ENCODE data around the gene NRG4. TPM values are rescaled to one million over a fixed set of nuclear protein-coding genes. Genes with fewer than 3 reads are reported as not detected.
"Not testable (repeated sequence)": the region's sequence is repeated elsewhere in the genome, so short reads cannot be mapped to it uniquely, and the experiment has no call there.

The NRG4 gene
- total RNA-seq, 2 donors from 2014 or later: 0.29 TPM; not detected in 1

DNA sequence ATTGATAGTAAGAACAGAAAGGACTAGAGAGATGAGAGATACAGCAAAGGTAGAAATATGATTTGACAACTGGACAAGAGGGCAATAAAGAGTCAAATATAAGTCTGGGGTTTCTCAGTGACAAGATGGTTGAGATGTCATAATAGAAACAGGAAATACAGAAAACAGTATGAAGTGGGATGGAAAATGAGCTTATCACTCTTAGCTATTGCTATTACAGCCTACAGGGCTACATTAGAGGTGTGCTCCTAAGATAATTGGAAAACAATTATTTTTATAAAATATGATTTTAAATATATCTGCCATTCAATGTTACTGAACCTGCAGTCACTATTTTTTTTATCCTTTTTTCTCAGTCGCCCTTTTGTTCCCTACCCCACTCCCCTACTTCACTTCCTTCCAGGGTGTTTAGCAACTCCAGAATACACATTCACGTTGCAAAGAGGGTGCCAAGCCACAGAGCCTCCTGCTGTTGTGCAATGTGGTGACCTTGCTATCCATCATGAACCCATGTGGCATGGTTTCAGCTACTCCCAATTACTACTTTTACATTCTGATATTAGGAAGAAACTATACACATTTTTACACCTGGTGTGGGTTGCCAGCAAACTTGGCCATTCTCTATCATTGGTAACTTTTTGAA is 6.0 kb downstream of the NRG4 start:
- no peak for DNase-seq

DNA sequence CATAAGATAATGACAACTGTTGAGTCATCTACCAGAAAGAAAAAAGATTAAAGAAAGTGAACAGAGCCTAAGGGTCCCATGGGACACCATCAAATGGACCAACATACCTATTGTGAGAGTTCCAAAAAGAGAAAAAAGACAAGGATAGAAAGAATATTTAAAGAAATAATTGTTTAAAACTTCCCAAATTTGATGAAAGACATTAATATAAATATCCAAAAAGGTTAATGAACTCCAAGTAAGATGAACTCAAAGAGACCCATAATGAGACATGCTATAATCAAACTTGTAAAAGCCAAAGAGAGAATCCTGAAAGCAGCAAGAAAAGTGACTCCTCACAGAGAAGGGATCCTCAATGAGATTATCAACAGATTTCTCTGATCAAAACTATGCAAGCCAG is 8.9 kb downstream of the NRG4 start:
- DNase-seq (no peak), ATAC-seq (no peak)
- intact Hi-C loops (cut with DNase I): no loop called here

More for the DNA sequence above, 6.0 kb downstream of the NRG4 start:
- intact Hi-C loops (cut with DNase I): no loop called here
- peak in 1 of 2 donors; percentile 61 for ATAC-seq

DNA sequence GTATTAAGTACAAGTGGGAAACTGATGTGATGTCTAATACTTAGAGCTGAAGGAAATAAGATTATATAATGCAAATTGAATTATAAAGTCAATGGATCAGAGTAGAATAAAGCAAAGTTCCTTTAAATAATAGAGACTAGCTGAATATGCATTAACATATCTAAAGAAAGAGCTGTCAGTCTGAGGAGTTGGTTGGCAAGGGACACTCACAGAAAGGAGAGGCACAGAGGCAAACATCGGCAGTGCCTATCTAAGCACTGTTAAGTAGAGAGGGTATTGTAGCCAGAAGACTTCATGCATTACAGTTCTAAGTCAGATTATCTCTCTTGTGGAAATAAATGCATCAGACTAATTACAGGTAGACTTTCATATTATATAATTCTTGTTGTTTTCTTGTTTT is 16.6 kb downstream of the NRG4 start:
- DNase-seq (no peak), ATAC-seq (no peak)
- intact Hi-C loops (cut with DNase I): no loop called here

DNA sequence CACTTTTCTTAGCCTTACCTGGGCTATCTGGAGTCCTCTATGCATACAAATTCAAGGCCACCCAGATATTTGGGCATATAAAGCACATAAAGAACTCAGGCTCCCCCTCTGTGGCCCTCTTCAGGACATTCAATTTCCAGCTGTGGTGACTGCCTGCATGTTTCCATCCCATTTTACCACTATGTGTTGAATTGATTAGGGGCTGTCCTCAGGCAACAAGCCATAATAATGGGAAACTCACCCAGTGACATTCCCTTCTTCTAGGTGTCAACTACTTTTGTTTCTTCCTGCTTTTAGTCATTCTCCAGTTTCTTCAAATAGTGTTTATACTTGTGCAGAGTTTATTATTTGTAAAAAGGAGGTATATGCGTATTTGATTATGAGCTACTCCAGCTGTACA is 18.0 kb downstream of the NRG4 start:
- no peak for DNase-seq
- intact Hi-C loops (cut with DNase I): no loop called here
- no peak for ATAC-seq

DNA sequence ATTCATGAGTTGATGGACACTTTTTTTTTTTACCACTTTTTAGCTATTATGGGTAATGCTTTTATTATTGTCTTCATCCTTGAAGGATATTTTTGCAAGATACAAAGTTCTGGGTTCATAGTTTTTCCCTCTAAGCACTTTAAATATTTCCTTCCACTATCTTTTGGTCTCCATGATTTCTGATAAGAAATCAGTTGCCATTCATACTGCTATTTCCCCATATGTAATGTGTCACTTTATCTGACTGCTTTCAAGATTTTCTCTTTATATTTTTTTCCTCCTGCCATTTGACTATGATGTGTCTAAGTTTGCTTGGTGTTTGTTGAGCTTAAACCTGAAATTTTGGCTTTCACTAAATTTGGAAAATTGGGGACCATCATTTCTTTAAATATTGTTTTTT is 19.3 kb downstream of the NRG4 start:
- DNase-seq (no peak), ATAC-seq (no peak)
- intact Hi-C loops (cut with DNase I): no loop called here

DNA sequence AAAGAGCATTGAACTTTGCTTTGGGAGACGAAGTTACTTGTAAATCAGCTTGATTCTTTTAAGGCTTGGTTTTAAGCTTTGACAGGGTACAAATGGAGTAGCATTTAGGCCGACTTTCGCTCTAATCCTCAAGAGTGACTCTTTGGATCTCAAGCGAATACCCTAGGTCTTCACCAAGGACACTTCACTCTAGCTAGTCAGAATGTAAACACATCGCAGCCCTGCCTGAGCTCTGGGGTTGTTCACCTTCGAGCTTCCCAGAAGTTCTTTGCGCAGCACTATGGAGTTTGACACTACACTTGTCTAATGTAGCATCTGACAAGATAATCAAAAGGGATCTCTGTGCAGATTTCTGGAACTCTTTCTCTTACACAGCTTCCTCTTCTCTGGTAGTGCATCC is 22.3 kb downstream of the NRG4 start:
- intact Hi-C loops (cut with DNase I): no loop called here
- ATAC-seq (no peak), DNase-seq (no peak)

DNA sequence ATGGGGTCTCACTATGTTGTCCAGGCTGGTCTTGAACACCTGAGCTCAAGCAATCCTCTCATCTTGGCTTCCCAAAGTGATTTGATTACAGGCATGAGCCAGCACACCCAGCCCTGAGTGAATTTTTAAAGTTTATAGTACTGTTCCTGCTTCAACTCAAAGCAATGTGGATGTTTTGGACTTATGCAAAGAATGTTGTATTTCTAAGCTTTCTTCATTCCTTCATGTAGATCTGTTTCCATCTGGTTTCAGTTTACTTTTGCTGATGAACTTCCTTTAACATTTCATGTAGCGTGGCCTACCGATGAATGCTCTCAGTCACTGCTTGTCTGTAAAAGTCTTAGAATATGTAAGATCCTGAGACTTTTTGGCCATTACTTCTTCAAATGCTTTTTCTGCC is 23.2 kb downstream of the NRG4 start:
- ATAC-seq: no peak
- intact Hi-C loops (cut with DNase I): no loop called here
- DNase-seq: no peak

DNA sequence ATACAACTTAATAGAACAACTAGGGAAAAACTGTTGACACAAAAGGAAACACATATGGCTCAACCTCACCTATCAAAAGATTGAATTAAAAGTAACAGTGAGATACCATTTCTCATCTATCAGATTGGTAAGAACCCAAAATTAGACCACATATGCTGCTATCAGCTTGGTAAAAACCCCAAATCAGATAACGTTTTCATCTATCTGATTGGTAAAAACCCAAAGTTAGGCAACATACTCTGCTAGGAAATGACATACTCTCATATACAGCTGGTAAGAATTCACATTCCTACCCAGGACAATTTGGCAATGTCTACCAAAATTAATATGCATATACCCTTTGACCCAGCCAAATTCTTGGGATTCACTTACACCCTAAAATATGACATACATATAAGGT is 26.3 kb downstream of the NRG4 start:
- ATAC-seq (no peak), DNase-seq (no peak)
- intact Hi-C loops (cut with DNase I): no loop called here

DNA sequence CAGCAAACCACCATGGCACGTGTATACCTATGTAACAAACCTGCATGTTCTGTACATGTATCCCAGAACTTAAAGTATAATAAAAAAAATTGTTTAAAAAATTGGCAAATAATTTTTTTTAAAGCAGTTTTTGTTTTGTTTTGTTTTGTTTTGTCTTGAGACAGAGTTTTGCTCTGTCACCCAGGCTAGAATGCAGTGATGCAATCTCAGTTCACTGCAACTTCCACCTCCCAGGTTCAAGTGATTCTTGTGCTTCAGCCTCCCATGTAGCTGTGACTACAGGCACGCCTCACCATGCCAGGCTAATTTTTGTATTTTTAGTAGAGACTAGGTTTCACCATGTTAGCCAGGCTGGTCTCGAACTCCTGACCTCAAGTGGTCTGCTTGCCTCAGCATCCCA is 27.5 kb downstream of the NRG4 start:
- intact Hi-C loops (cut with DNase I); DNase-seq; ATAC-seq: not testable (repeated sequence)

DNA sequence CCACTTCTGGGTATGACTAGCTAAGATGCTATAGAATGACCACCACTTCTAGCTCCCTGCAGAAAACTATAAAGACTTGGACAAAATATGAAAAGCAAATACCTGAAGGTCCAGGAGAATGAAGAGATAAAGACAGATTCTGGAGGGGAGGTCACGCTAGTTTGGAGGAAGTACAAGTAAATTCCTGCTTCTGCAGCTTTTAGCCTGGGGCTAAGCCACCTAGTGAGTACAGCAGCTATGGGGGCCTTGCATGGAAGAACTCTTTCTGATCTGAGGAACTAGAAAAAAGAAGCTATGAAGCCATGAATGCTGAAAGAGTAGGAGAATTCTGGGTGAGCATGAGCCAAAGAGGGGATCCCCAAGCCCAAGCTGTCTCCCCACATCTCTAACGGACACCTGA is 29.8 kb downstream of the NRG4 start:
- intact Hi-C loops (cut with DNase I): no loop called here
- DNase-seq: no peak
- ATAC-seq: no peak

DNA sequence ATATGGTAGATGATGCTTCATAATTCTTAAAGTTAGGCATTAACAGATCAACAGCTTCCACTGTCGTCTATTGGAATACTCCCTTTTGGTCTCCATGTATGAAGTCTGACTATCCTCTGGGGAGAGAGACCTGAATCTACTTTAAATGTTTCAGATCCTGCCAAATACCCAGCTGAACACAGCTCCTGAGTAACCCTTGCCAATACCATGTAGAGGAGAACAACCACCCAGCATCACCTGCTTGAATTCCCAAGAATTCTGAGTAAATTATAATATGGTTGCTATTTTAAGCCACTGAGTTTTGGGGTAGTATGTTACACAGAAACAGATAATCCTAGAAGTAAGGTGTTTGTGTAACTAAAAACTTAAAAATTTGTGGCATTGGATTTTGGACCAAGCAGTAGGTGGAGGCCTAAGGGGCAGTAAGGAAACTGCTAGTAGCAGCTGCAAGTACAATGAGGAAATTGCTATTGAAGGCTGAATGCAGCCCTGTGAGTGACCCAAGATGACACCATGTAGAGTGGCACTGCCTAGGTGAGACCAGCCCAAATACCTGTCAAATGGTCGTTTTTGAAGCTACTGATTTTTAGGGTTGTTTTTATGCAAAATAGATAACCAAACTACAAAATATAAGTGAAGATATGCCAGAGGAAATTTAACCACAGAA is 30.9 kb downstream of the NRG4 start:
- intact Hi-C loops (cut with DNase I): no loop called here
- ATAC-seq (no peak), DNase-seq (no peak)

DNA sequence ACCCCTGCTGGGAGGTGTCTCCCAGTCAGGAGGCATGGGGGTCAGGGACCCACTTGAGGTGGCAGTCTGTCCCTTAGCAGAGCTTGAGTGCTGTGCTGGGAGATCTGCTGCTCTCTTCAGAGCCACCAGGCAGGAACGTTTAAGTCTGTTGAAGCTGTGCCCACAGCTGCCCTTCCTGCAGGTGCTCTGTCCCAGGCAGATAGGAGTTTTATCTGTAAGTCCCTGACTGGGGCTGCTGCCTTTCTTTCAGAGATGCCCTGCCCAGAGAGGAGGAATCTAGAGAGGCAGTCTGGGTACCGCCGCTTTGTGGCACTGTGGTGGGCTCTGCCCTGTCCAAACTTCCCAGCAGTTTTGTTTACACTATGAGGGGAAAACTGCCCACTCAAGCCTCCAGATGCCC is 35.5 kb downstream of the NRG4 start:
- DNase-seq; ATAC-seq; intact Hi-C loops (cut with DNase I): not testable (repeated sequence)

DNA sequence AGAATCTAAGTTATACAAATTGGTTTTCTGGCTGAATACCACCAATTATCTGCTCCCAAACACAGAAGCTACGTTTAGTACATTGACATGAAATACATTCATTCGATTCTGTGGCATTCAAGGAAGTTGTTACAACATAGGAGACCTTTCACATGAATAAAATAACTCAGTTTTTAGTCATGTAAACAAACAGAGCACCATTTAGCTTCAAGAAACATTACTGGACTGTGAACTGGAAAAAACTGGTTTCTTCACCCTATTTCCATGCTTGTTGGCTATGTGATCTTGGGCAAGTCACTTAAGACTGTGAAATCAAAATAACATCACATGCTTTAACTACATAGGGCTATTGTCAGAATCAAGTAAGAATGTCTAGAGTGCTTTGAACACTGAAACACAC is 46.2 kb downstream of the NRG4 start:
- no peak for ATAC-seq
- intact Hi-C loops (cut with DNase I): no loop called here
- no peak for DNase-seq

DNA sequence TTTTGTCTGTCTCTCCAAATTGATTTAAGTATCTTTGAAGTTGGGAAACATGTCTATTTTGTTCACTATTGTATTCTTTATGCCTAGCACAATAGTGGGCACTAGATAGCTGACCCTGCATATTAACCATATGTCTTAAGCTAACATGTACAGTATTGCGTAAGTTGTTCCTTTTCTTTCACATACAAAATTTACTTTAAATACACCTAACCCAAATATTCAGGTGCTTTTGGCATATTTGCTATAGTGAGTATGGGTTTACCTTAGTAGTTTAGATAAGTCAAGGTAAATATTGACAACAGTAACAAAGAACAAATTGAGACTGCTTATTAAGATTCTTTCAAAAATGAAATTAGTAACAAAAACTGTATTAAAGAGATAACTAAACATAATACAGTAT is 50.9 kb downstream of the NRG4 start:
- no peak for ATAC-seq
- intact Hi-C loops (cut with DNase I): no loop called here
- no peak for DNase-seq

DNA sequence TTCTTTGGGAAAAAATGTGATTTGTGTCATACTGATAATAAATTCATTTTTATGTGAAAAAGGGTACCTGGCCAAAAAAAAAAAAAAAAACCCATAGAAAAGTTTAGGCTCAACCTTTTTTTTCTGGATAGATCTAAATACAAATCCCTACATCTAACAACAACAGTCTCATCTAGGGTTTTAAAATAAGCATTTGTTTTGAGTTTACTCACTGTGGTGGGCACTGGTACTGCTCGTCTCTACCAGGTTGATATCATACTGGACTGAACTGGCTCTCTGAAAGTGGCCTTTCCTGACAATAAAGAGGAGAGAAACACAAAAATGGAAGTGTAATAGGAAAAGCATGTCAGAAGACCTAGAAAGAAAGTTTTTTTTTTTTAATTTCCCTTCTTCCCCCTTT is 56.5 kb downstream of the NRG4 start:
- intact Hi-C loops (cut with DNase I): no loop called here
- no peak for ATAC-seq

DNA sequence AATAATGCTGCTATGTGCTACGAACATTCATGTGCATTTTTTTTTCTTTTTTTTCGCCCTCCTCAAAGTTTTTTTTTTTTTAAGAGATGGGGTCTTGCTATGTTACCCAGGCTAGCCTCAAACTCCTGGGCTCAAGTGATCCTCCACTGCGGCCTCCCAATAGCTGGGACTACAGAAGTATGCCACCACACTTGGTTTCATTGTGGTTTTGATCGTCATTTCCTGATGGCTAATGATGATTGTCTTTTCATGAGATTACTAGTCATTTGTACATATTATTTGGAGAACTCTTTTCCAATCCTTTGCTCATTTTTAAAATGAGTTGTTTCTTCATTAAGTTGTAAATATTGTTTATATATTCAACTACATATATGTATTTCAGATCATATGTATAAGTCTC is 59.7 kb downstream of the NRG4 start:
- no peak for ATAC-seq
- no peak for DNase-seq
- intact Hi-C loops (cut with DNase I): no loop called here

More for the DNA sequence above, 56.5 kb downstream of the NRG4 start:
- no peak for DNase-seq

DNA sequence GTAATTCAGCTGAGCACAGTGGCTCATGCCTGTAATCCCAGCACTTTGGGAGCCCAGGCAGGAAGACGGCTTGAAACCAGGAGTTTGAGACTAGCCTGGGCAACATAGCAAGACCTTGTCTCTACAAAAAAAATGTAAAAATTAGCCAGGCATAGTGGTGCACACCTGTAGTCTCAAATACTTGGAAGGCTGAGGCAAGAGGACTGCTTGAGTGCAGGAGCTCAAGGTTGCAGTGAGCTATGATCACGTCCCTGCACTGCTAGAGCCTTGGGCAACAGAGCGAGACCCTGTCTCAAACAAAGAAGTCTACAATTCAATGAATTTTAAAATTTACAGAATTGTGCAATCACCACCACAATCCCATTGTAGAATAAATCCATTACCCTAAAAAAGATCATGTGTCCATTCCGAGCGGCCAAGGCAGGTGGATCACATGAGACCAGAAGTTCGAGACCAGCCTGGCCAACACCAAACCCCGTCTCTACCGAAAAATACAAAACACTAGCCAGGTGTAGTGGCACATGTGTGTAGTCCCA is 63.4 kb downstream of the NRG4 start:
- intact Hi-C loops (cut with DNase I): no loop called here
- ATAC-seq (no peak), DNase-seq (no peak)

DNA sequence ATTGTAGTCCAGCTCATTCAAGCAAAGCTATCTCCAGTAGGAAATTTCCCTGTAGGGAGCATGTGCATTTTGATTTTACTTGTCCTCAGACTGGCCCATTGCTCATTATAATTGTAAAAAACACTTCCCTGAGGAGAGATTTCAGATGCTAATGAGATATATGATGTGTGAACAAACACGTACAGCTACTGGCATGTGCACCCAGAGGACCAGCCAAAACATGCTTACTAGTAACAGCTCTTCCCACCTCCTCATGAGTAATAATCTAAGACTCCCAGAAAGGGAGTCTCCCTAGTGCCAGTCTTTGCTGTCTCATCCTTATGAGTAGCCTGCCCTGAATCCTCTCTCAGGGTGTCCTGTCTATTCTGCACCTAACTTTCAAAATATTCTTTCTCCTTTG is 65.1 kb downstream of the NRG4 start:
- intact Hi-C loops (cut with DNase I): no loop called here
- DNase-seq: no peak
- peak in 1 of 2 donors; percentile 94 for ATAC-seq

DNA sequence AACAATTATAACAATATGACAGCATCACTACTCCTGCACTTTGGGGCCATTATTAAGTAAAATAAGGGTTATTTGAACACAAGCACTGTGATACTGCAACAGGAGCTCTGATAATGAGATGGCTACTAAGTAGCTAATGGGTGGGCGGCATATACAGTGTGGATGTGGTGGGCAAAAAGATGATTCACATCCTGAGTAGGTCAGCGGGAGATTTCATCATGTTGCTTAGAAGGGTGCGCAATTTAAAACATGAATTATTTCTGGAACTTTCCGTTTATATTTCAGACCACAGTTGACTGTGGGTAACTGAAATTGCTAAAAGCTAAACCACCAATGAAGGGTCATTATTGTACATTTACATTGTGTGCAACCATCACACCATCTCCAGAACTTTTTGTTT is 66.3 kb downstream of the NRG4 start:
- DNase-seq: no peak
- intact Hi-C loops (cut with DNase I): no loop called here
- no peak for ATAC-seq

DNA sequence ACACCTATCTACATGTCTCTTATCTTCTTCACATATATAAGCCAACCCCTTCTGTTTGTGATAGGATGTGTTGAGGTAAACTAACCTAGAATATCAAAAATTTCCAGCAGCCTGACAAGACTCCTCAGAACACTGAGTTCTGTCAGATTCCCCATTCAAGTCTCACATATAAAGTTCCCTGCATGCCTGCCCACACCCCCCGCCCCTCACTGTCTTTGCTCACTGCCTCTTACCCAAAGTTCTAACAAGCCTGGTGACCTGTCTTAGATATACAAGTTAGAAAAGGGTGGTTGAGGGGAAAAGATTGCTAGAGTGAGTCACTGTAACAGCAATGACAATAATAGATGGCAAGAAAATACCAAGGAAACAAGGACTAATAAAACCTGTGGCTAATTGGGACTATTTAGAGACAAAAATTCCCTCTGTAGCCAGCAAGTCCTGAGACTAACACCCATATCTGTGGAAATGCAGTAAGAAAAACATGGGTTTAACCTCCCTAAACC is 68.5 kb downstream of the NRG4 start:
- ATAC-seq (no peak), DNase-seq (no peak)
- intact Hi-C loops (cut with DNase I): no loop called here

DNA sequence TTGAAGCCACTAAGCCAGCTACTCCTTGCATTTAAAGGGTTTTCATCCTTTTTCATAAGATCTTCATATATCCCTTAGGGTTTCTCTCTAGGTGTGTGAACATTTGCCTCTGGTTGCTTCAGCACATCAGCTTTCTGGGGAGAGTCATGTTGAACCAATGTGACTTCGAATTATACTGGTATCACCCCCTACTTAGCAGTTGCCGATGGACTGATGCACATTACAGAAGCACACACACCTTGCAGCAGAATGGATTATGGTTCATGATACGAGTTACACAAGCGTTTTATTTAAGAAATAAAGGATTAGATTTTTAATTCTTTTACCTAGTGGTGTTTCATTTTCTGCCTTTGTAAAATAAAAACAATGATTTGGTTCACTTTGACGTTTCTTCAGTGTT is 69.0 kb downstream of the NRG4 start:
- intact Hi-C loops (cut with DNase I): no loop called here
- DNase-seq (no peak), ATAC-seq (no peak)

All from left cardiac atrium (tissue), 4 donors.